ENCODE data around the gene EMX2. TPM values are rescaled to one million over a fixed set of nuclear protein-coding genes. Genes with fewer than 3 reads are reported as not detected.

Gene EMX2
- 10 to 100 TPM in 1 of 8 experiments, 1 to 10 TPM in 1, under 1 TPM in 6; 0.05 to 14.8 (median 0.86) TPM for total RNA-seq

- no peak for ATAC-seq (replicated peaks in 6 of 8)
- H3K27ac ChIP-seq = no peak within 1 kb of the TSS
- WGBS, 10 experiments = 0% methylated on average over 3 to 5 of the region's 26 CpGs; no CpG with 5 or more reads in 6 of the 10 experiments
- in situ Hi-C loops (cut with MboI; ENCODE audit: low pct_unique_long_range_greater_than_20kb in 2 of 9, low sequenced_read_pairs in 9 of 9, unreplicated experiment in 9 of 9) = loop anchor here in 8 of 9 experiments (10.0 to 25.0 kb wide), 3 partner anchors 695 to 920 kb away; no protein-coding TSS in a partner anchor
- H3K4me3 ChIP-seq = peak within 1 kb of the TSS in 3 of 5 donors; percentile 1 to 20 (median 17)
- peaks cover 8 to 12% of the 10 kb centered on the region in 2 donors for H3K4me1 ChIP-seq (replicated peaks in 1 of 2)
These were observed at the start of gene EMX2 for GRCh38 chr10:117542706-117543224. Gene EMX2 (plus strand): TSS chr10:117542746. CDS start chr10:117543268, 522 bp downstream.

- ATAC-seq (replicated peaks in 6 of 8) = no peak
- H3K4me3 ChIP-seq = no peak overlapping the region
- WGBS, 10 experiments = 14 to 53% (median 42%) methylated on average over 2 to 5 of the region's 5 CpGs; no CpG with 5 or more reads in 1 of the 10 experiments
- H3K4me1 ChIP-seq (replicated peaks in 1 of 2) = peaks cover 2 to 3% of the 10 kb centered on the region in 2 donors
- in situ Hi-C loops (cut with MboI; ENCODE audit: low pct_unique_long_range_greater_than_20kb in 2 of 9, low sequenced_read_pairs in 9 of 9, unreplicated experiment in 9 of 9) = loop anchor here in 1 of 9 experiments (25.0 kb wide), 1 partner anchor 941 kb away; no protein-coding TSS in a partner anchor
- H3K27ac ChIP-seq = no peak overlapping the region
These were observed 46.5 kb upstream of the EMX2 start for GRCh38 chr10:117496031-117496430.

DNA sequence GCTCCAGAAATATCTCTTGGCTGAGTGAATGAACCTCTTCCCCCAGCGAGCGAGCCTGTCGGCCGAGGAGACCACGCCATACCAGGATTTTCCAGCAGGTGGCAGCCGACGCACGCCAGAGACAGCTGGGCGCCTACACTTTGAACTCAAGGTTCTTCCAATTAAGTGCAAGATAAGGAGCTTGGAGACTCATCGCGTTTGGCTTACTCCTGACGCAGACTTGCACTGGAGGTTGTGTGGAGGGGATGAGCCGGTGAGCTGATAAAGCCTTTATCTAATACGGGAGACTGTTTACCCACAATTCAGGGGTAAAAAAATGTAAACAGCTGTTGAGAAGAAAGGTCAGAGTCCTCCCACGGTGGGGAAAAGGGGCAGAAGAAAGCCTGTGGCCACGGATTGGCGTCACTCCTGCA lies 45.9 kb upstream of the EMX2 start:
- no peak overlapping the region for H3K4me3 ChIP-seq
- no peak overlapping the region for H3K27ac ChIP-seq
- in situ Hi-C loops (cut with MboI; ENCODE audit: low pct_unique_long_range_greater_than_20kb in 2 of 9, low sequenced_read_pairs in 9 of 9, unreplicated experiment in 9 of 9) = loop anchor here in 1 of 9 experiments (25.0 kb wide), 1 partner anchor 941 kb away; no protein-coding TSS in a partner anchor
- H3K4me1 ChIP-seq (replicated peaks in 1 of 2) = peaks cover 2 to 3% of the 10 kb centered on the region in 2 donors
- ATAC-seq (replicated peaks in 6 of 8) = peak; percentile 74 to 98 (median 82)
- WGBS, 10 experiments = 0 to 47% (median 11%) methylated on average over 2 to 16 of the region's 17 CpGs; no CpG with 5 or more reads in 1 of the 10 experiments

GRCh38 chr10:117497736-117498135 lies 44.8 kb upstream of the EMX2 start:
- WGBS, 10 experiments = 20 to 100% (median 66%) methylated on average over 1 to 2 of the region's 6 CpGs; no CpG with 5 or more reads in 5 of the 10 experiments
- in situ Hi-C loops (cut with MboI; ENCODE audit: low pct_unique_long_range_greater_than_20kb in 2 of 9, low sequenced_read_pairs in 9 of 9, unreplicated experiment in 9 of 9) = loop anchor here in 1 of 9 experiments (25.0 kb wide), 1 partner anchor 940 kb away; no protein-coding TSS in a partner anchor
- Histone ChIP-seq H3K4me3 (no peak overlapping the region), H3K4me1 (replicated peaks in 1 of 2) (no peaks in the 10 kb centered on the region), H3K27ac (no peak overlapping the region)
- ATAC-seq (replicated peaks in 6 of 8) = no peak

- no peak for ATAC-seq (replicated peaks in 6 of 8)
- 33 to 100% (median 80%) methylated on average over 1 to 9 of the region's 12 CpGs; no CpG with 5 or more reads in 2 of the 10 experiments for WGBS, 10 experiments
- in situ Hi-C loops (cut with MboI; ENCODE audit: low pct_unique_long_range_greater_than_20kb in 2 of 9, low sequenced_read_pairs in 9 of 9, unreplicated experiment in 9 of 9) = loop anchor here in 4 of 9 experiments (25.0 kb wide), 3 partner anchors 738 to 963 kb away; no protein-coding TSS in a partner anchor
These were observed 43.1 kb upstream of the EMX2 start for GRCh38 chr10:117499248-117500105.

GRCh38 chr10:117500456-117500855 lies 42.1 kb upstream of the EMX2 start:
- 20 to 94% (median 78%) methylated on average over 2 to 5 of the region's 5 CpGs; no CpG with 5 or more reads in 4 of the 10 experiments for WGBS, 10 experiments
- H3K4me3 ChIP-seq = no peak overlapping the region
- in situ Hi-C loops (cut with MboI; ENCODE audit: low pct_unique_long_range_greater_than_20kb in 2 of 9, low sequenced_read_pairs in 9 of 9, unreplicated experiment in 9 of 9) = loop anchor here in 4 of 9 experiments (25.0 kb wide), 3 partner anchors 737 to 962 kb away; no protein-coding TSS in a partner anchor
- peaks cover 7 to 25% of the 10 kb centered on the region in 2 donors for H3K4me1 ChIP-seq (replicated peaks in 1 of 2)
- no peak for ATAC-seq (replicated peaks in 6 of 8)
- H3K27ac ChIP-seq = no peak overlapping the region

More at GRCh38 chr10:117499248-117500105, 43.1 kb upstream of the EMX2 start:
- Histone ChIP-seq H3K27ac (no peak overlapping the region), H3K4me1 (replicated peaks in 1 of 2) (peaks cover 7 to 17% of the 10 kb centered on the region in 2 donors), H3K4me3 (no peak overlapping the region)

GRCh38 chr10:117501460-117502035 lies 41.0 kb upstream of the EMX2 start:
- no peak overlapping the region for H3K4me3 ChIP-seq
- H3K27ac ChIP-seq = no peak overlapping the region
- H3K4me1 ChIP-seq (replicated peaks in 1 of 2) = peaks cover 7 to 25% of the 10 kb centered on the region in 2 donors
- in situ Hi-C loops (cut with MboI; ENCODE audit: low pct_unique_long_range_greater_than_20kb in 2 of 9, low sequenced_read_pairs in 9 of 9, unreplicated experiment in 9 of 9) = loop anchor here in 4 of 9 experiments (25.0 kb wide), 3 partner anchors 736 to 961 kb away; no protein-coding TSS in a partner anchor
- ATAC-seq (replicated peaks in 6 of 8) = no peak
- WGBS, 10 experiments = 60 to 100% (median 89%) methylated on average over 1 to 4 of the region's 12 CpGs; no CpG with 5 or more reads in 6 of the 10 experiments

GRCh38 chr10:117502421-117503243 lies 39.9 kb upstream of the EMX2 start:
- Histone ChIP-seq H3K4me1 (replicated peaks in 1 of 2) (peaks cover 7 to 25% of the 10 kb centered on the region in 2 donors), H3K4me3 (no peak overlapping the region), H3K27ac (no peak overlapping the region)
- peak in 5 of 8 experiments; percentile 7 to 73 (median 54) for ATAC-seq (replicated peaks in 6 of 8)
- in situ Hi-C loops (cut with MboI; ENCODE audit: low pct_unique_long_range_greater_than_20kb in 2 of 9, low sequenced_read_pairs in 9 of 9, unreplicated experiment in 9 of 9) = loop anchor here in 4 of 9 experiments (25.0 kb wide), 3 partner anchors 735 to 960 kb away; no protein-coding TSS in a partner anchor
- WGBS, 10 experiments = 0 to 84% (median 53%) methylated on average over 1 to 7 of the region's 10 CpGs; no CpG with 5 or more reads in 2 of the 10 experiments

GRCh38 chr10:117503244-117504205 lies 39.0 kb upstream of the EMX2 start:
- 9 to 77% (median 35%) methylated on average over 5 to 13 of the region's 16 CpGs; no CpG with 5 or more reads in 1 of the 10 experiments for WGBS, 10 experiments
- Histone ChIP-seq H3K4me1 (replicated peaks in 1 of 2) (peaks cover 7 to 25% of the 10 kb centered on the region in 2 donors), H3K4me3 (no peak overlapping the region), H3K27ac (no peak overlapping the region)
- ATAC-seq (replicated peaks in 6 of 8) = peak in 5 of 8 experiments; percentile 23 to 97 (median 96)
- in situ Hi-C loops (cut with MboI; ENCODE audit: low pct_unique_long_range_greater_than_20kb in 2 of 9, low sequenced_read_pairs in 9 of 9, unreplicated experiment in 9 of 9) = loop anchor here in 4 of 9 experiments (25.0 kb wide), 3 partner anchors 734 to 959 kb away; no protein-coding TSS in a partner anchor

GRCh38 chr10:117504562-117504961 lies 38.0 kb upstream of the EMX2 start:
- Histone ChIP-seq H3K4me1 (replicated peaks in 1 of 2) (peaks cover 7 to 25% of the 10 kb centered on the region in 2 donors), H3K27ac (no peak overlapping the region), H3K4me3 (no peak overlapping the region)
- WGBS, 10 experiments = 26 to 89% (median 51%) methylated on average over 3 to 8 of the region's 8 CpGs; no CpG with 5 or more reads in 5 of the 10 experiments
- in situ Hi-C loops (cut with MboI; ENCODE audit: low pct_unique_long_range_greater_than_20kb in 2 of 9, low sequenced_read_pairs in 9 of 9, unreplicated experiment in 9 of 9) = loop anchor here in 4 of 9 experiments (25.0 kb wide), 3 partner anchors 733 to 958 kb away; no protein-coding TSS in a partner anchor
- ATAC-seq (replicated peaks in 6 of 8) = peak in 4 of 8 experiments; percentile 15 to 83 (median 50)
